Esophagus muscularis mucosa (tissue), 4 donors: ENCODE measurements around the gene CBX1. TPM values are rescaled to one million over a fixed set of nuclear protein-coding genes. Genes with fewer than 3 reads are reported as not detected.

ENCODE experiments used
- DNase-seq: peaks from one replicate; pipeline ENCODE4 v3.0.0-alpha.2; 2017; ENCODE audit errors: extremely low spot score
- H3K27ac ChIP-seq, 4 donors: fragments of 200-600 bp; sonication (generic); replicated peaks in 1 of 4; 1 replicate in 3 of 4; 2 replicates in 1 of 4; pipeline ENCODE4 v1.5.1; 2016 to 2019; ENCODE audit warnings: mild to moderate bottlenecking in 1 of 4
- H3K27me3 ChIP-seq, 4 donors: fragments of 200-600 bp; sonication (generic); one replicate each; pipeline versions ENCODE4 v1.5.1 to v1.6.0; 2016 to 2019
- H3K36me3 ChIP-seq, 4 donors: fragments of 200-600 bp; sonication (generic); one replicate each; pipeline ENCODE4 v1.5.1; 2016 to 2019
- H3K4me1 ChIP-seq, 4 donors: fragments of 200-600 bp; sonication (generic); one replicate each; pipeline ENCODE4 v1.5.1; 2016 to 2019
- H3K4me3 ChIP-seq, 4 donors: fragments of 200-600 bp; sonication (generic); 1 replicate in 2 of 4; 2 replicates in 2 of 4; pipeline ENCODE4 v1.5.1; 2016 to 2019; ENCODE audit warnings: mild to moderate bottlenecking in 4 of 4, moderate library complexity in 1 of 4
- H3K9me3 ChIP-seq, 4 donors: fragments of 200-600 bp; sonication (generic); 1 replicate in 3 of 4; 2 replicates in 1 of 4; pipeline ENCODE4 v1.5.1; 2016 to 2019
- EP300 ChIP-seq: sonication (generic); formaldehyde crosslinking; IDR thresholded peaks from one replicate; pipeline ENCODE4 v1.6.1; 2017; ENCODE audit warnings: antibody characterized with exemption
- POLR2A ChIP-seq: fragments of 450-650 bp; IDR thresholded peaks from one replicate; pipeline ENCODE4 v1.6.1; 2017; ENCODE audit warnings: antibody characterized with exemption, moderate library complexity, mild to moderate bottlenecking, low read depth
- POLR2AphosphoS5 ChIP-seq, 2 donors: sonication (generic); formaldehyde crosslinking; IDR thresholded peaks; one replicate each; pipeline ENCODE4 v1.6.1; 2017; ENCODE audit warnings: antibody characterized with exemption in 2 of 2
- WGBS: methylation state at CpG from one replicate; pipeline ENCODE4 v1.1.5; 2018; 5-methylcytosine and 5-hydroxymethylcytosine counted together
- intact Hi-C: fragments of 100-400 bp; cut with DNase I; formaldehyde crosslinking; loops from one replicate; pipeline ENCODE4 v1.15.1; 2023
- total RNA-seq, 4 donors: library from RNA; depleted of rRNA; stranded (reverse); fragments of >200 nt; gene quantifications; one replicate each; pipeline versions ENCODE4 v1.1.0 to v1.2.1, GENCODE V29; 2016
- TF ChIP-seq, protein P1 (sequence below), 3 experiments: fragments of 200-600 bp in 2 of 3; fragments of 450-650 bp in 1 of 3; sonication (generic) in 2 of 3; IDR thresholded peaks; one replicate each; pipeline ENCODE4 v1.5.1; 2017 to 2019; ENCODE audit warnings: antibody characterized with exemption in 3 of 3, mild to moderate bottlenecking in 2 of 3, moderate library complexity in 1 of 3

The CBX1 gene
- total RNA-seq, 4 donors from 2014 or later: 32.1 to 59.5 (median 39.7) TPM

DNA sequence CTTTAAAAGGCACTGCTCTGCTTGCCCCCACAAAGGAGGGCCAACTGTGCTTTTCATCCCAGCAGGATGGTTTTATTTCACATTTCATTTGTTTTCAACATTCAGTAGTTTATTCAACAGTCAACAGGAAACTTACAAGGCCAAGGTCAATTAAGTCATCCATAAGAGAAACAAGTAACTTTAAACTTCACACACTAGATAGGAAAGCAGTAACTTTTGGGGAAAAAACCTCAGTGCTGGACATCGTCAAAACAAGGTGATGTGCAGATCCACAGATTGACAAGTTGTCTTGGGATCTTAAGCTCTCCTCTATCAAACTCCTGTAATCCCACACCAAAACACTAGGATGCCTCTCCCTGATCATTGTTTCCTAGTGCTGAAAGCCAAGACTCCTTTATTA, 34.6 kb downstream of the CBX1 start:
- intact Hi-C loops: no loop called here
- TF ChIP-seq, protein P1, sequence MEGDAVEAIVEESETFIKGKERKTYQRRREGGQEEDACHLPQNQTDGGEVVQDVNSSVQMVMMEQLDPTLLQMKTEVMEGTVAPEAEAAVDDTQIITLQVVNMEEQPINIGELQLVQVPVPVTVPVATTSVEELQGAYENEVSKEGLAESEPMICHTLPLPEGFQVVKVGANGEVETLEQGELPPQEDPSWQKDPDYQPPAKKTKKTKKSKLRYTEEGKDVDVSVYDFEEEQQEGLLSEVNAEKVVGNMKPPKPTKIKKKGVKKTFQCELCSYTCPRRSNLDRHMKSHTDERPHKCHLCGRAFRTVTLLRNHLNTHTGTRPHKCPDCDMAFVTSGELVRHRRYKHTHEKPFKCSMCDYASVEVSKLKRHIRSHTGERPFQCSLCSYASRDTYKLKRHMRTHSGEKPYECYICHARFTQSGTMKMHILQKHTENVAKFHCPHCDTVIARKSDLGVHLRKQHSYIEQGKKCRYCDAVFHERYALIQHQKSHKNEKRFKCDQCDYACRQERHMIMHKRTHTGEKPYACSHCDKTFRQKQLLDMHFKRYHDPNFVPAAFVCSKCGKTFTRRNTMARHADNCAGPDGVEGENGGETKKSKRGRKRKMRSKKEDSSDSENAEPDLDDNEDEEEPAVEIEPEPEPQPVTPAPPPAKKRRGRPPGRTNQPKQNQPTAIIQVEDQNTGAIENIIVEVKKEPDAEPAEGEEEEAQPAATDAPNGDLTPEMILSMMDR (IDR thresholded peaks at IDR 0.05): no peak
- TF ChIP-seq EP300 (no peak), POLR2AphosphoS5 (IDR thresholded peaks at IDR 0.05) (no peak), POLR2A (no peak)
- DNase-seq: no peak
- WGBS: 80% methylated on average over 1 of the region's 1 CpG
- Histone ChIP-seq H3K9me3 (no peaks in the 10 kb centered on the region), H3K36me3 (peaks cover 34 to 91% (median 75%) of the 10 kb centered on the region in 4 donors), H3K27me3 (no peaks in the 10 kb centered on the region), H3K4me3 (no peak overlapping the region), H3K27ac (peak overlapping the region in 2 of 4 donors; percentile 34 to 40), H3K4me1 (peaks cover 7 to 39% (median 23%) of the 10 kb centered on the region in 4 donors)

DNA sequence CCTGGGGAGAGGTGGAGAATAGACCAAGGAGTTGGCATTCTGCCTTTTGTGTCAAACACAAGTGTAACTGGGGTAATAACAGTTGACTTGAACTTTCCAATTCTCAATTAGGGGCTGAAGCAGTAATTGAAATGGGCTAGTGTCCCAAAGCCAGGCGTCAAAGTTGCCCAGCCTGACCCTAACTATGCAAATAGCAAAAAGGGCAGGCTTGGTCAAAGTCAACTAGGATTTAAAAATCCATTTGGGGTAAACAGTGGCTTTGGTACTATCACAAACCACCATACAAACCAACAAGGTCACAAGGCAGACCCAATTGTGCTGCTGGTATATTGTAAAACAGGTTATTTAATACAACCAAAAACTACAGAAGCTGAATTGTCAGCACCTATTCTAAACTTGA, 35.1 kb downstream of the CBX1 start:
- H3K9me3 ChIP-seq: no peaks in the 10 kb centered on the region
- 77% methylated on average over 1 of the region's 1 CpG for WGBS
- peaks cover 7 to 43% (median 25%) of the 10 kb centered on the region in 4 donors for H3K4me1 ChIP-seq
- DNase-seq: no peak
- TF ChIP-seq, protein P1 (IDR thresholded peaks at IDR 0.05): no peak
- TF ChIP-seq POLR2A: no peak
- TF ChIP-seq EP300: no peak
- no peak for TF ChIP-seq POLR2AphosphoS5 (IDR thresholded peaks at IDR 0.05)
- intact Hi-C loops: no loop called here
- H3K4me3 ChIP-seq: no peak overlapping the region
- peak overlapping the region in 3 of 4 donors; percentile 25 to 40 (median 34) for H3K27ac ChIP-seq
- H3K27me3 ChIP-seq: no peaks in the 10 kb centered on the region
- peaks cover 33 to 91% (median 76%) of the 10 kb centered on the region in 4 donors for H3K36me3 ChIP-seq

DNA sequence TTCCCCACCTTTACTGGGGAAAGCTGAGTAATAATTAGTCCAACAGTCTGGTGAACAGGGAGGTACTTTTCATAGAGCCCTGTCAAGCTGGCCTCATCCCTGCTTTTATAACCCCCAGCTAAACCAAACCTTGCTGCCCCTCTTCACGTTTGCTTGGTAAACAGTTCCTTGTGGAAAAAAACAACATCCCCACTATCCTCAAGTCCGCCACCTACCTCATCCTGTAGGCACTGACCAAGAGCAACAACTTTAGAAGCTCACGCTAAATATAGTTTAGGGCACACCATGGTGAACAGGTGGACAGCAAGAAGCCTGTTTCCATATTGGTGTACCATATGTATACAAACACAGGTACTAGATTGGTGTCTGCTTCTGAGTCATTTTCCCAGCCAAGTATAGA, 36.6 kb downstream of the CBX1 start:
- Histone ChIP-seq H3K27ac (peak overlapping the region; percentile 19 to 55 (median 37)), H3K27me3 (no peaks in the 10 kb centered on the region), H3K4me3 (no peak overlapping the region), H3K4me1 (peaks cover 16 to 57% (median 37%) of the 10 kb centered on the region in 4 donors), H3K36me3 (peaks cover 37 to 91% (median 81%) of the 10 kb centered on the region in 4 donors), H3K9me3 (no peaks in the 10 kb centered on the region)
- no peak for DNase-seq
- intact Hi-C loops: no loop called here
- 74% methylated on average over 3 of the region's 3 CpGs for WGBS
- no peak for TF ChIP-seq POLR2AphosphoS5 (IDR thresholded peaks at IDR 0.05)
- TF ChIP-seq POLR2A: no peak
- TF ChIP-seq, protein P1 (IDR thresholded peaks at IDR 0.05): no peak
- TF ChIP-seq EP300: no peak

DNA sequence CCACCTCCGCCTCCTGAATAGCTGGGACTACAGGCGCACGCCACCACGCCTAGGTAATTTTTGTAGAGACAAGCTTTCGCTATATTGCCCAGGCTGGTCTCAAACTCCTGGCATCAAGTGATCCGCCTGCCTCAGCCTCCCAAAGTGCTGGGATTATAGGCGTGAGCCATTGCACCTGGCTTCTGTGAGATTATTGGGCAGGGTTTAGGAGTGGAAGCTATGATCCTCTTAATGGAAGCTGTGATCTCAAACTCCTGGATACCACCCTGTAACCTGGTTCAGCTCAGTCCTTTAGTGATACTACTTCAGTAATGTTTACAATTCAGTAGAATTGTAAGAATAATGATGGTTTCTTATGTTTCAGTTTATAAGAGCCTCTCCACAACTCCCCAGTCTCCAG, 39.0 kb downstream of the CBX1 start:
- intact Hi-C loops: no loop called here
- no peak for DNase-seq
- H3K36me3 ChIP-seq: peaks cover 53 to 93% (median 88%) of the 10 kb centered on the region in 4 donors
- H3K4me3 ChIP-seq: no peak overlapping the region
- 93% methylated on average over 7 of the region's 7 CpGs for WGBS
- peak overlapping the region; percentile 44 to 58 (median 51) for H3K27ac ChIP-seq
- H3K9me3 ChIP-seq: no peaks in the 10 kb centered on the region
- H3K4me1 ChIP-seq: peaks cover 23 to 67% (median 41%) of the 10 kb centered on the region in 4 donors
- no peaks in the 10 kb centered on the region for H3K27me3 ChIP-seq
- TF ChIP-seq POLR2AphosphoS5 (IDR thresholded peaks at IDR 0.05): peak in 1 of 2 donors; percentile 20
- TF ChIP-seq, protein P1 (IDR thresholded peaks at IDR 0.05): no peak

DNA sequence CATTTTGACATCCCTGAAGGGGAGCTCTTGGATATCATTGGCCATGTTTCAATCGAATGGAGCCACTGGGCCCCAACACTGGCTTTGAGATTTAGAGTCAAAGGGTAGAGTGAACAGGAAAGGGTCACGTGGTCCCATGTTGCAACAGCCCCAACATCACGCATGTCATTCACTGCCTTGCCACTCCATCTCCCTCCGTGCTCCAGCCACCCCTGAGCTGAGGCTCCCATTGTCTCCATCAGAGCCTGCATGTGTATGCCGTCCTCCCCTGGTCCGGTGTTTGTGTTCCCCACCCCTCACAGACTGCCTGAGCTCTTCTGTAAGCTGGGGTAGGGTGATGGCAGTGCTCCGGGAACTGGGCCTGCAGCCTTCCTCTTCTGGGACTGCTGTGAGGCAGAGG, 41.0 kb downstream of the CBX1 start:
- no peak for TF ChIP-seq POLR2A
- TF ChIP-seq POLR2AphosphoS5 (IDR thresholded peaks at IDR 0.05): no peak
- TF ChIP-seq EP300: no peak
- TF ChIP-seq, protein P1 (IDR thresholded peaks at IDR 0.05): no peak
- H3K4me1 ChIP-seq: peaks cover 33 to 75% (median 43%) of the 10 kb centered on the region in 4 donors
- H3K27me3 ChIP-seq: no peaks in the 10 kb centered on the region
- H3K36me3 ChIP-seq: peaks cover 66 to 96% (median 94%) of the 10 kb centered on the region in 4 donors
- no peak for DNase-seq
- intact Hi-C loops: no loop called here
- no peaks in the 10 kb centered on the region for H3K9me3 ChIP-seq
- no peak overlapping the region for H3K4me3 ChIP-seq
- 56% methylated on average over 7 of the region's 7 CpGs for WGBS
- peak overlapping the region; percentile 1 to 45 (median 22) for H3K27ac ChIP-seq
